ENCODE results near the gene STAT5B. TPM values are rescaled to one million over a fixed set of nuclear protein-coding genes. Genes with fewer than 3 reads are reported as not detected.

The STAT5B gene
- total RNA-seq, 1 donor from 2014 or later: 67.9 TPM

DNA sequence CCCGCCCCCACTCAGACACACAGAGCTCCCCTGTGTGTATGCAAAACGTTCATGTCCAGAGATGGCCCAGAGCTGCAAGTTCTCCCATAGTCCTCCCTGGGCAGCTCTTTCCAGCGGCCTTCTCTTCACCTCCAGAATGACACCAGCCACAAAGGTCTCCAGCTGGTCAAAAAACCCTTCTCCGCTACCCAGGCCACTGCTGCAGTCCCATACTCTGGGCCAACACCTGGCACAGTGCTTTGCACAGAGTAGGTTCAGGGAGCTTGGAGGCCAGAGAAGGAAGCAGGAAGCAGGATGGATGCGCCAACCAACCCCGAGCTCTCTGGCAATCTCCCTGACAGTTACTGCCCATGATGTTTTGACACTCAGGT, 1.1 kb upstream of the STAT5B start:
- peak overlapping the region; percentile 85 for H3K4me3 ChIP-seq
- H3K36me3 ChIP-seq: no peaks in the 10 kb centered on the region
- peaks cover 36% of the 10 kb centered on the region for H3K4me1 ChIP-seq
- DNase-seq (no peak), ATAC-seq (no peak)
- H3K27me3 ChIP-seq (ENCODE audit: low read depth): no peaks in the 10 kb centered on the region
- TF ChIP-seq CTCF (IDR thresholded peaks at IDR 0.05): no peak
- intact Hi-C loops (cut with DNase I): no loop called here
- H3K27ac ChIP-seq: peak overlapping the region; percentile 90
- H3K9me3 ChIP-seq: no peaks in the 10 kb centered on the region

DNA sequence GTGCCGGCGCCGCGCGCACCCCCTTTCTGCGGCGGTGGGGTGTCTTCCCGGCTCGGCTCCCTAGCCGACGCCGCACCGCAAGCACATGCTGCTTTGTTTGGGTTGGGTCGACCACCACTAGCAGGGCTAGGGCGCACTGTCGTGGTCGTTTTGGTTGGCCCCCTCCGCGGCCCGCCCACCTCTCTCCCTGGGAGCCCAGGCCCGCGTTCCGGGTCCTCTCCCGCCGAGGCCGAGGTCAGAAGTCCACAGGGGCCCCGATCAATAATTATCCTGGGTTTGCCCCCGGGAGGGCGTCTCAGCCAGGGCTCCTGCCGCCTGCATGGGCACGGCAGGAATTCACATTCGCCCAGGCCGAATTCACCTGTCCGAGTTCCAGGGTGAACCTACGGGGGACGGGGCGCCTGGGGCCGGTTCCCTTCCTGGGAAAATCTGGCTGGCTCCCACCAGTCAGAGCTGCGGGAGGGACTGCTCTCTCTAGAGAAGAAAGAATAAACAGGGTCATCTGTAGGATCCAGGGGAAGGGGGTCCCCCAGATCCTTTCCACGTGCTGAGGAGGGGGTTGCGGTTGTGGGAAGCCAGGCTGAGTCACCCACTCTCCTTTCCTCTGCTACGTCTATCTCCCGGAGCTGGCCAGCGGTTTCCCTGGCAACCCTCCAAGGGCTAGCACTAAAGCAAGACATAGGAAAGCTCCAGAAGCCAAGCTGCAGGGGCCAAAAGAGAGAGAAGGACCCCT, 584 bp upstream of the STAT5B start:
- no peak for TF ChIP-seq CTCF (IDR thresholded peaks at IDR 0.05)
- peak; percentile 58 to 65 for ATAC-seq
- intact Hi-C loops (cut with DNase I): no loop called here
- no peaks in the 10 kb centered on the region for H3K36me3 ChIP-seq
- H3K27me3 ChIP-seq (ENCODE audit: low read depth): no peaks in the 10 kb centered on the region
- peak overlapping the region; percentile 85 for H3K4me3 ChIP-seq
- H3K9me3 ChIP-seq: no peaks in the 10 kb centered on the region
- H3K4me1 ChIP-seq: peaks cover 42% of the 10 kb centered on the region
- peak; percentile 69 for DNase-seq
- peak overlapping the region; percentile 90 for H3K27ac ChIP-seq

DNA sequence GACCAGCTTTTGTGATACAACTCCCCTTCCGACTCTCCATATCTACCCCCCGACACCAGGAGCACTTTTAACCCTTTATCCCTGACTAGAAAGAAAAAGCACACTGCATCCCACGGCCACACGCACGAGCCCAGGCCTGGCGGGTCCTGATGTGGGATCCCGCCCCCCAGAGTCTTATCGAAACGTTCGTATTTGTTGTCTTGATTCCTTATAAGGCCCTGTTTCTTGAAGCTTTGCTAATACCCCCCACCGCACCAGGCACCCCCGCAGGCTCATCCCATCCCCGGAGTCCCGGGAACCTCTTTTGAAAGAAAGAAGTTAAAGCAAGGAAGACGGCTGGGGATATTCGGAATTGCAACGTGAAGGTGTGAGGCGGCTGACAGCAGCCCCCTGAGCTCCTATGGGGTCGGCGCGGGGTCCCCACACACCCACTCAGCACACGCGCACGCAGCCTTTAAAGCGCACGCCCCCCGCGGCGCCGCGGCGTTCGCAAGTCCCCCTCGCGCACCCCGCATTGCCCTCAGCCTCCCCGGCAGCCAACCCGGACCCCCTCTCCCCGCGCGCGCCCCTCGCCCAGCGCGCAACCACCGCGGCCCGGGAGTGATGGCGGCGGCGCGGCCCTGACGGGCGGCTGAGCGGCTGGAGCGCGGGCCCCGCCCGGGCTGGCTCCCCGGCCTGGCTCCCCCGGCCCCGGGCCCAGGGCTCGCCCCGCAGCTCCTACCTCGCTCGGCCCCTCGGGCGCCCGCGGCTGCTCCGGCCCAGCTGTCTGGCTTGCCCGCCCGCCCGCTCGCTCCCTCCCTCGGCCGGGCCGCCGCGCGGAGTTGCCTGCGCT, 448 bp downstream of the STAT5B start:
- H3K4me1 ChIP-seq: peaks cover 51% of the 10 kb centered on the region
- intact Hi-C loops (cut with DNase I): no loop called here
- DNase-seq: no peak

DNA sequence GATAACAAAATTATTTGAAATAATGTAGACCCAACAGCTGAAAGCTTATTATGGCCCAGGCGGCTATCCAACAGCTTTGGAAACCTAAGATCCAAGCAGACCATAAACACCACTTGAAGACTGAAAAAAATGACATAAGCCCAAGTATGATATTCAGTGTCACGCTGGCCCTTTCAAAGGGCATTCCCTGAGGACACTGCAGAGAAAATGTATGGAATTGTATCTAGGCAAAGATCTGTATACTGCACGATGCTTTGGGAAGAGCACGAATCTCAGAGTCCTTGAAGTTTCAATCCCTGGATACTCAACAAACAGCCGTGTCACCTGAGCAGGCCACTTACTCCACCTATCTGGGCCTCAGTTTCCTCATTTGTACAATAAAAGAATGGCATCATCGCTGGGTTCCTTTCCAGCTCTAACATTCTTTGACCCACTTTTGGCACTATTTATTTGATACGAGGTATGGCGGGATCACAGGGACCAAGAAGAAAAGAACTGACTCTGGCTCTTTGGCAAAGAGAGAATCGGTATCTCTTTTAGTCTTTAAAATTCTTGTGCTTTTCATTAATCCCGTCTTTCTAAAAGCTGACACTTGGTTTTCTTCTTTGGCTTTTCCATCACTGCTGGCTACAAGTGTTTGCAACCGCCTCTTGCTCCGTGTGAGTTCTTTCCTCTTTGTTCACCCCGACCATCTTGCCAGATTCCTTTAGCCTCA, 1.2 kb downstream of the STAT5B start:
- no peaks in the 10 kb centered on the region for H3K27me3 ChIP-seq (ENCODE audit: low read depth)
- no peaks in the 10 kb centered on the region for H3K36me3 ChIP-seq
- H3K4me1 ChIP-seq: peaks cover 53% of the 10 kb centered on the region
- DNase-seq (no peak), ATAC-seq (peak in 1 of 2 donors; percentile 2)
- peak overlapping the region; percentile 85 for H3K4me3 ChIP-seq
- intact Hi-C loops (cut with DNase I): no loop called here
- H3K9me3 ChIP-seq: no peaks in the 10 kb centered on the region
- peak overlapping the region; percentile 79 for H3K27ac ChIP-seq
- TF ChIP-seq CTCF (IDR thresholded peaks at IDR 0.05): no peak

More for the DNA sequence above, 448 bp downstream of the STAT5B start:
- no peak for TF ChIP-seq CTCF (IDR thresholded peaks at IDR 0.05)
- H3K27me3 ChIP-seq (ENCODE audit: low read depth): no peaks in the 10 kb centered on the region
- H3K36me3 ChIP-seq: no peaks in the 10 kb centered on the region
- peak overlapping the region; percentile 79 for H3K27ac ChIP-seq
- ATAC-seq: peak; percentile 56 to 70
- peak overlapping the region; percentile 85 for H3K4me3 ChIP-seq
- H3K9me3 ChIP-seq: no peaks in the 10 kb centered on the region

GRCh38 chr17:42274253-42274542, 2.0 kb downstream of the STAT5B start:
- peak overlapping the region; percentile 85 for H3K4me3 ChIP-seq
- H3K9me3 ChIP-seq: no peaks in the 10 kb centered on the region
- H3K27me3 ChIP-seq (ENCODE audit: low read depth): no peaks in the 10 kb centered on the region
- TF ChIP-seq CTCF (IDR thresholded peaks at IDR 0.05): no peak
- no peak overlapping the region for H3K27ac ChIP-seq
- no peaks in the 10 kb centered on the region for H3K36me3 ChIP-seq
- no peak for ATAC-seq
- H3K4me1 ChIP-seq: peaks cover 53% of the 10 kb centered on the region
- no peak for DNase-seq
- intact Hi-C loops (cut with DNase I): no loop called here
